ACC112 (cell line): ENCODE results near the gene ROBO1.

Source experiments
- H2AFZ ChIP-seq: fragments of 200-600 bp; sonication (generic); one replicate; pipeline ENCODE4 v1.6.0; 2017; ENCODE audit warnings: antibody characterized with exemption, low read length; ENCODE audit not compliant: unreplicated experiment
- H3K27ac ChIP-seq: fragments of 200-600 bp; sonication (generic); 2 replicates; pipeline ENCODE4 v1.5.1; 2014; ENCODE audit warnings: low read depth, mild to moderate bottlenecking, antibody characterized with exemption, low read length, moderate library complexity
- H3K27me3 ChIP-seq: fragments of 200-600 bp; sonication (generic); 2 replicates; pipeline ENCODE4 v1.6.1; 2014; ENCODE audit warnings: mild to moderate bottlenecking, antibody characterized with exemption, low read length, moderate library complexity, mixed read lengths; ENCODE audit not compliant: insufficient read depth
- H3K36me3 ChIP-seq: fragments of 200-600 bp; sonication (generic); 2 replicates; pipeline ENCODE4 v1.6.1; 2016; ENCODE audit warnings: mild to moderate bottlenecking, antibody characterized with exemption, low read length, moderate library complexity, mixed read lengths; ENCODE audit not compliant: insufficient read depth
- H3K4me1 ChIP-seq: fragments of 200-600 bp; sonication (generic); one replicate; pipeline ENCODE4 v1.6.1; 2016; ENCODE audit warnings: low read length, mixed read lengths; ENCODE audit not compliant: insufficient read depth, unreplicated experiment, control insufficient read depth
- H3K4me3 ChIP-seq: fragments of 200-600 bp; sonication (generic); 2 replicates; pipeline ENCODE4 v1.5.1; 2014; ENCODE audit warnings: mild to moderate bottlenecking, low read depth, low read length
- H3K79me2 ChIP-seq: fragments of 200-600 bp; sonication (generic); one replicate; pipeline ENCODE4 v1.6.0; 2016; ENCODE audit warnings: low read length; ENCODE audit not compliant: control insufficient read depth, unreplicated experiment, insufficient read depth

Gene ROBO1

GRCh38 chr3:79632842-79633241 is 135.0 kb downstream of the ROBO1 start:
- no peak overlapping the region for H2AFZ ChIP-seq
- no peaks in the 10 kb centered on the region for H3K79me2 ChIP-seq
- no peaks in the 10 kb centered on the region for H3K36me3 ChIP-seq
- no peaks in the 10 kb centered on the region for H3K27me3 ChIP-seq
- no peak overlapping the region for H3K27ac ChIP-seq
- no peak overlapping the region for H3K4me3 ChIP-seq
- no peaks in the 10 kb centered on the region for H3K4me1 ChIP-seq

DNA sequence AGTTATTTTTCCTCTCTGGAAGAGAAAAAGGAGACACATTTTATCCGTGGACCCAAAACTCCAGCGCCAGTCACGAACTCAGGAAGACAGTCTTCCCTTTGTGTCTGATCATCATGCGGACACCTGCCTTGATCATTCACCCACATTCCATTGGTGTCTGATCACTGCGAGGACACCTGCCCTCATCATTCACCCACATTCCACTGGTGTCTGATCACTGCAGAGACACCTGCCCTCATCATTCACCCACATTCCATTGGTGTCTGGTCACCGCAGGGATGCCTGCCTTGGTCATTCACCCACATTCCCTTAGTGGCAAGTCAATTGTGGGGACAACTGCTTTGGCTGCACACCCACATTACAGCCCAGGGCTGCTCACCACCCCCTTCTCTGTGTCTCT is 148.9 kb downstream of the ROBO1 start:
- Histone ChIP-seq H3K36me3 (no peaks in the 10 kb centered on the region), H3K27ac (no peak overlapping the region)

GRCh38 chr3:79606414-79606813 is 161.4 kb downstream of the ROBO1 start:
- Histone ChIP-seq H3K27me3 (no peaks in the 10 kb centered on the region), H3K27ac (no peak overlapping the region), H3K79me2 (no peaks in the 10 kb centered on the region), H3K4me3 (no peak overlapping the region), H2AFZ (no peak overlapping the region), H3K36me3 (no peaks in the 10 kb centered on the region), H3K4me1 (peaks cover 24% of the 10 kb centered on the region)

More for the DNA sequence above, 148.9 kb downstream of the ROBO1 start:
- no peak overlapping the region for H2AFZ ChIP-seq
- no peaks in the 10 kb centered on the region for H3K79me2 ChIP-seq
- no peaks in the 10 kb centered on the region for H3K27me3 ChIP-seq
- no peaks in the 10 kb centered on the region for H3K4me1 ChIP-seq
- no peak overlapping the region for H3K4me3 ChIP-seq

DNA sequence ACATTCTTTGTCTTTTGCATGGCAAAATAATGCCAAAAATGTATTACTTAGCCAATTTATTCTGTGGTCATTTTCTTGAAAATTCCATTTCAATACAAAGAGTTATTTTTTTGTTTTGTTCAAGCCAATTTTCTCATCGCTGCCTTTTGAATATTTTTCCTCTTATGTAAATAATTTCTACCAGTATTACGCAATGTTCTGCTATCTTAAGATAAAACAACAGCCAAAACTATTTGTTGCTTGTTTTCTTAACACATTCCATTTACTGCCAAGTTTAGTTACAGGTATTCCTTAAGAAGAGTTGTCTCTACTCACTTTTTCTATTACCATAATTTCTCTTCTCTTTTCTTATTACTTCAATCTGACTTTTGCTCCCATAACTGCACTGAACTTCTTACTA is 163.1 kb downstream of the ROBO1 start:
- Histone ChIP-seq H3K27ac (peak overlapping the region; percentile 12; the same call in 1 of the 2 replicates), H3K27me3 (no peaks in the 10 kb centered on the region), H3K79me2 (no peaks in the 10 kb centered on the region), H3K36me3 (no peaks in the 10 kb centered on the region), H3K4me1 (peaks cover 26% of the 10 kb centered on the region), H2AFZ (no peak overlapping the region), H3K4me3 (peak overlapping the region; percentile 18; the same call in 1 of the 2 replicates)

GRCh38 chr3:79602385-79602784 is 165.4 kb downstream of the ROBO1 start:
- Histone ChIP-seq H3K27me3 (no peaks in the 10 kb centered on the region), H2AFZ (no peak overlapping the region), H3K36me3 (no peaks in the 10 kb centered on the region), H3K79me2 (no peaks in the 10 kb centered on the region), H3K4me1 (peaks cover 26% of the 10 kb centered on the region), H3K27ac (no peak overlapping the region), H3K4me3 (no peak overlapping the region)

DNA sequence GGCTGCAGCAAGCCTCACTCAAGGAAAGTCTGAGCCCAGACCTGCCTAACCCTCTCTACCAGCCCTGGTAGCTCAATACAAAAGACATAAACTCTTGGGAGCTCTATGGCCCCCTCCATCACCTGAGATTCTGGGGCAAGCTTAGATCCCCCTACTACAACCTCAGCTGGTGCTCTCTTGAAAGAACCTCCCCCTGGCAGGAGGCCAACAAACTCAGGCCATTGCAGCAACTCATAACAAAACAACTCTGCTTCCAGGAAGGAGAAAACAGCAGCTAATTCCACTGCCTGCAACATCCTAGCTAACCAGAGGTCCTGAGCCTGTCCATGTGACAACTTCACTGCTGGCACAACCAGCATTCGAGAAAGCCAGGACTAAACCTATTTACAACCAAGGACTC is 169.2 kb downstream of the ROBO1 start:
- no peak overlapping the region for H2AFZ ChIP-seq
- peaks cover 5% of the 10 kb centered on the region for H3K4me1 ChIP-seq
- no peaks in the 10 kb centered on the region for H3K36me3 ChIP-seq
- H3K4me3 ChIP-seq: no peak overlapping the region
- no peaks in the 10 kb centered on the region for H3K79me2 ChIP-seq
- no peaks in the 10 kb centered on the region for H3K27me3 ChIP-seq
- no peak overlapping the region for H3K27ac ChIP-seq

DNA sequence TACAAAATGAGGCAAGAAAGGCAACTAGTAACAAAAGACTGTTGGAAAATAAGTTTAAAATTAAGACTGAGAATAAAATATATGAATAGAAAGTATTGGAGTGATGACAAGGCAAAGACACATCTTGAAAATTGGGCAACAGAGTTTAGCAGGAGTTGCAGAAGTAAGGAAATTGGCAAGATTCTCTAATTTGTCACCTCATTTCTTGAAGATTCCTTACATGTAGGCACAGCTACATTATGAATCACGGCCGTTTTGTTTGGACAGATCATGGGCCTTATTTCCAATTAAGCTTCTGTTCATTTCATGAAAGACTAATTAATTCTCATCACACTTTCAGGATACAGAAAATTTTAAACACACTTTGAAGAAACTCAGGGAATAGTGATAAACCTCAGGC is 170.1 kb downstream of the ROBO1 start:
- H3K27ac ChIP-seq: no peak overlapping the region
- peaks cover 8% of the 10 kb centered on the region for H3K4me1 ChIP-seq
- H3K27me3 ChIP-seq: no peaks in the 10 kb centered on the region
- no peaks in the 10 kb centered on the region for H3K79me2 ChIP-seq
- no peak overlapping the region for H2AFZ ChIP-seq
- H3K4me3 ChIP-seq: no peak overlapping the region
- no peaks in the 10 kb centered on the region for H3K36me3 ChIP-seq

GRCh38 chr3:79587150-79587549 is 180.6 kb downstream of the ROBO1 start:
- Histone ChIP-seq H3K79me2 (no peaks in the 10 kb centered on the region), H3K36me3 (no peaks in the 10 kb centered on the region), H3K4me1 (no peaks in the 10 kb centered on the region), H2AFZ (no peak overlapping the region), H3K27me3 (no peaks in the 10 kb centered on the region), H3K27ac (no peak overlapping the region), H3K4me3 (no peak overlapping the region)

GRCh38 chr3:79586232-79586631 is 181.6 kb downstream of the ROBO1 start:
- H3K36me3 ChIP-seq: no peaks in the 10 kb centered on the region
- H3K27me3 ChIP-seq: no peaks in the 10 kb centered on the region
- no peak overlapping the region for H2AFZ ChIP-seq
- H3K79me2 ChIP-seq: no peaks in the 10 kb centered on the region
- no peak overlapping the region for H3K4me3 ChIP-seq
- H3K27ac ChIP-seq: no peak overlapping the region
- H3K4me1 ChIP-seq: no peaks in the 10 kb centered on the region

DNA sequence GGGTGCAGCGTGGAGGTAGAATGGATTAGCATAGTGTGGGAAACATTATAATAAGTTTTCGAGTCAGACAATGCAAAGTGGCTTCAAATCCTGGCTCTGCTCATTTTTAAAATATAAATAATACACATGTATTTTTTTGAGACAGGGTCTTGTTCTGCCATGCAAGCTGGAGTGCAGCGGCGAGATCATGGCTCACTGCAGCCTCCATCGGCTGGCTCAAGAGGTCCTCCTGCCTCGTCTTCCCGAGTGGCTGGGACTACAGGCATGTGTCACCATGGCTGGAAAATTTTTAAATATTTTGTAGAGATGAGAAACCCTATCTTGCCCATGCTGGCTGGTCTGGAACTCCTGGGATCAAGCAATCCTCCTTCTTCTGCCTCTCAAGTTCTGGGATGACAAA is 194.9 kb downstream of the ROBO1 start:
- H3K27ac ChIP-seq: no peak overlapping the region

GRCh38 chr3:79568938-79569337 is 198.9 kb downstream of the ROBO1 start:
- Histone ChIP-seq H3K36me3 (no peaks in the 10 kb centered on the region), H3K27ac (no peak overlapping the region), H3K4me3 (no peak overlapping the region), H3K4me1 (no peaks in the 10 kb centered on the region), H2AFZ (no peak overlapping the region), H3K27me3 (no peaks in the 10 kb centered on the region), H3K79me2 (no peaks in the 10 kb centered on the region)

More for the DNA sequence above, 194.9 kb downstream of the ROBO1 start:
- no peaks in the 10 kb centered on the region for H3K36me3 ChIP-seq
- no peak overlapping the region for H3K4me3 ChIP-seq
- H3K27me3 ChIP-seq: no peaks in the 10 kb centered on the region
- H3K79me2 ChIP-seq: no peaks in the 10 kb centered on the region
- no peaks in the 10 kb centered on the region for H3K4me1 ChIP-seq
- H2AFZ ChIP-seq: no peak overlapping the region
